ENCODE measurements around the gene SDSL. TPM values are rescaled to one million over a fixed set of nuclear protein-coding genes. Genes with fewer than 3 reads are reported as not detected.

The SDSL gene
- total and polyA plus RNA-seq, 10 of the 15 experiments (the other 5 are each of a cell fraction or from before 2014, with no cell fraction given): 0.18 to 4.4 (median 1.0) TPM

- in situ Hi-C loops (cut with MboI): no loop called here
- SMC1A ChIA-PET (ENCODE audit: uncharacterized antibody, unreplicated experiment): no interaction called here
- no peak for FAIRE-seq
- peak; percentile 31; the same call in 1 of the 2 replicates for TF ChIP-seq NR2F1 (conservative IDR thresholded peaks at IDR 0.05)
- no peak for TF ChIP-seq SIN3A (IDR thresholded peaks at IDR 0.05; ENCODE audit: low read depth, low read length)
- peaks cover 3% of the 10 kb centered on the region for H3K4me1 ChIP-seq (ENCODE audit: control insufficient read depth, insufficient read depth, low read length)
- BruUV-seq (replicated peaks): no TSS peak
- no peaks in the 10 kb centered on the region for H3K27me3 ChIP-seq (replicated peaks in 1 of 2; ENCODE audit: control insufficient read depth in 2 of 2, insufficient read depth in 2 of 2, low read length in 1 of 2)
- RAD21 ChIA-PET (ENCODE audit: unreplicated experiment): no interaction called here
- H3K27ac ChIP-seq (ENCODE audit: control insufficient read depth, insufficient read depth): no peak overlapping the region
- no peaks in the 10 kb centered on the region for H3K79me2 ChIP-seq (ENCODE audit: control insufficient read depth, insufficient read depth, low read length)
- ATAC-seq: no peak
- POLR2A ChIA-PET: no interaction called here
- no peak overlapping the region for H3K4me3 ChIP-seq
- WGBS (ENCODE audit: insufficient coverage, insufficient replicate concordance, low lambda C conversion rate, missing lambda C conversion rate): 38% methylated on average over 13 of the region's 13 CpGs
- intact Hi-C loops (cut with micrococcal nuclease; ENCODE audit: unreplicated experiment): no loop called here
- no peak for DNase-seq (ENCODE audit: low read depth, low spot score)
- CTCF ChIA-PET: no interaction called here
- no peaks in the 10 kb centered on the region for H3K9me3 ChIP-seq (replicated peaks; ENCODE audit: control insufficient read depth, insufficient read depth, low read length)
- H2AFZ ChIP-seq (ENCODE audit: control insufficient read depth, low read depth, low read length): no peak overlapping the region
- H3K9ac ChIP-seq (ENCODE audit: control insufficient read depth, insufficient read depth, low read length): no peak overlapping the region
- H4K20me1 ChIP-seq (ENCODE audit: control insufficient read depth, insufficient read depth): no peaks in the 10 kb centered on the region
- no peaks in the 10 kb centered on the region for H3K36me3 ChIP-seq (ENCODE audit: control insufficient read depth in 2 of 2, insufficient read depth in 2 of 2, low read length in 1 of 2)
- no peak overlapping the region for H3K4me2 ChIP-seq (ENCODE audit: control insufficient read depth, insufficient read depth)
Measured at GRCh38 chr12:113418213-113418879, 3.8 kb upstream of the SDSL start.

DNA sequence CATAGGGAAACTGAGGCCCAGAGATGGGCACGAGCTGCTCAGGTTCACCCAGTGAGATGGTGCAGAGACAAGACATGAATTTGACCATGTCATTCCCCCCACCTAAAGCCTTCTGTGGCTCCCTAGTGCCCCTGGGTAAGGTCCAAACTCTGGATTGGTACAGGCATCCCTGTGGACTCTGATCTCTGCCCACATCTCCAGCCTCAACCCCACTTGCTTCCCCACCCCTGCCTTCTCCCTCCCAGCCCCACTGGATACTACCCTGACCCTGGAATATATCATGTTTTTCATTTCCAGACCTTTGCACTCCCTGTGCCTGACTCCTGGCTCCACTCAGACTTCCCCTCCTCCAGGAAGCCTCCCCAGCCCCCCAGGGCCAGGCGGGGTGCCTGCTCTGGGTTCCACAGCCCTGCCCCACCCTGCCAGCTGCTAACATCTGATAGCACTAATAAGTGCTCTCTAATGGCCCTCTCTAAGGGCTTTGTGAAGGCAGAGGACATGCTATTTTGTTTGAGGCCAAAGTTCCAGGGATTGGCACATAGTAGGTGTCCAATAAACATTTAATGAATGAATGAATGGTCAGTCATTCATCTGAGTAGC lies 1.1 kb upstream of the SDSL start:
- intact Hi-C loops (cut with micrococcal nuclease; ENCODE audit: unreplicated experiment) (loop anchor here (5.0 kb wide), 1 partner anchor 234 kb away; the partner anchor contains the start of genes DDX54 and RITA1), in situ Hi-C loops (cut with MboI) (loop anchor here (5.0 kb wide), 1 partner anchor 224 kb away; no protein-coding TSS in a partner anchor)
- Histone ChIP-seq H3K4me1 (ENCODE audit: control insufficient read depth, insufficient read depth, low read length) (peaks cover 10% of the 10 kb centered on the region), H3K4me3 (no peak overlapping the region), H3K9ac (ENCODE audit: control insufficient read depth, insufficient read depth, low read length) (no peak overlapping the region), H3K4me2 (ENCODE audit: control insufficient read depth, insufficient read depth) (no peak overlapping the region), H3K36me3 (ENCODE audit: control insufficient read depth in 2 of 2, insufficient read depth in 2 of 2, low read length in 1 of 2) (no peaks in the 10 kb centered on the region), H4K20me1 (ENCODE audit: control insufficient read depth, insufficient read depth) (no peaks in the 10 kb centered on the region), H3K27ac (ENCODE audit: control insufficient read depth, insufficient read depth) (no peak overlapping the region), H3K79me2 (ENCODE audit: control insufficient read depth, insufficient read depth, low read length) (no peaks in the 10 kb centered on the region), H3K27me3 (replicated peaks in 1 of 2; ENCODE audit: control insufficient read depth in 2 of 2, insufficient read depth in 2 of 2, low read length in 1 of 2) (no peaks in the 10 kb centered on the region), H2AFZ (ENCODE audit: control insufficient read depth, low read depth, low read length) (no peak overlapping the region), H3K9me3 (replicated peaks; ENCODE audit: control insufficient read depth, insufficient read depth, low read length) (no peaks in the 10 kb centered on the region)
- ChIA-PET CTCF (interaction anchor here (1.0 to 1.6 kb wide), 2 partner anchors 17 to 20 kb away, joined by 3 to 4 read pairs; no protein-coding TSS in a partner anchor), SMC1A (ENCODE audit: uncharacterized antibody, unreplicated experiment) (interaction anchor here (1.8 to 2.9 kb wide), 2 partner anchors 109 to 234 kb away, joined by 6 to 8 read pairs; no protein-coding TSS in a partner anchor), POLR2A (interaction anchor here (0.6 to 1.3 kb wide), 2 partner anchors 95 to 226 kb away, joined by 3 read pairs; no protein-coding TSS in a partner anchor), RAD21 (ENCODE audit: unreplicated experiment) (interaction anchor here (0.9 kb wide), 1 partner anchor 40 kb away, joined by 3 read pairs; no protein-coding TSS in a partner anchor)
- no peak for FAIRE-seq
- no peak for DNase-seq (ENCODE audit: low read depth, low spot score)
- 47% methylated on average over 2 of the region's 2 CpGs for WGBS (ENCODE audit: insufficient coverage, insufficient replicate concordance, low lambda C conversion rate, missing lambda C conversion rate)
- BruUV-seq (replicated peaks): no TSS peak
- ATAC-seq: no peak
- TF ChIP-seq NR2C2 (IDR thresholded peaks at IDR 0.05; ENCODE audit: borderline replicate concordance, control insufficient read depth, insufficient read length, low read depth): no peak
- no peak for TF ChIP-seq ZBTB11 (CRISPR knock-in tag; IDR thresholded peaks at IDR 0.05)
- TF ChIP-seq REST (IDR thresholded peaks at IDR 0.05; ENCODE audit: low read depth, low read length): no peak
- no peak for TF ChIP-seq KDM1A (IDR thresholded peaks at IDR 0.05; ENCODE audit: borderline replicate concordance)
- no peak for TF ChIP-seq MEF2A (IDR thresholded peaks at IDR 0.05; ENCODE audit: insufficient read depth, low read depth, low read length)
- no peak for TF ChIP-seq ZZZ3 (IDR thresholded peaks at IDR 0.05; ENCODE audit: control insufficient read depth, insufficient read length, low read depth)
